Measurements from ENCODE around the gene HSP90AB1.
A peak's percentile ranks its signal among the peaks of the same experiment; 100 is the strongest.

Gene HSP90AB1

GRCh38 chr6:44262467-44263353 is 15.8 kb downstream of the HSP90AB1 start:
- Histone ChIP-seq H3K4me3 (ENCODE audit: low read depth in 1 of 2, low read length in 2 of 2) (peak overlapping the region; percentile 90 to 96), H3K27me3 (ENCODE audit: control insufficient read depth in 1 of 2, insufficient read depth in 2 of 2, low read length in 2 of 2) (no peaks in the 10 kb centered on the region), H3K27ac (ENCODE audit: low read depth, low read length) (peak overlapping the region; percentile 22)

GRCh38 chr6:44263354-44264100 is 16.6 kb downstream of the HSP90AB1 start:
- Histone ChIP-seq H3K4me3 (ENCODE audit: low read depth in 1 of 2, low read length in 2 of 2) (peak overlapping the region; percentile 90 to 96), H3K9me3 (ENCODE audit: control insufficient read depth in 1 of 2, low read length in 2 of 2) (no peaks in the 10 kb centered on the region), H3K9ac (ENCODE audit: low read depth in 1 of 2, low read length in 2 of 2) (peak overlapping the region; percentile 92 to 97), H3K27ac (ENCODE audit: low read depth, low read length) (peak overlapping the region; percentile 33), H3K4me1 (ENCODE audit: control insufficient read depth in 1 of 2, insufficient read depth in 2 of 2, low read length in 2 of 2) (peaks cover 26 to 37% of the 10 kb centered on the region in 2 donors), H3K36me3 (ENCODE audit: control insufficient read depth in 1 of 2, insufficient read depth in 2 of 2, low read length in 2 of 2) (peaks cover 13 to 25% of the 10 kb centered on the region in 2 donors), H3K27me3 (ENCODE audit: control insufficient read depth in 1 of 2, insufficient read depth in 2 of 2, low read length in 2 of 2) (peaks cover 2 to 4% of the 10 kb centered on the region in 2 donors)

More at GRCh38 chr6:44262467-44263353, 15.8 kb downstream of the HSP90AB1 start:
- H3K36me3 ChIP-seq (ENCODE audit: control insufficient read depth in 1 of 2, insufficient read depth in 2 of 2, low read length in 2 of 2) = peaks cover 16 to 25% of the 10 kb centered on the region in 2 donors
- H3K9me3 ChIP-seq (ENCODE audit: control insufficient read depth in 1 of 2, low read length in 2 of 2) = no peaks in the 10 kb centered on the region
- H3K9ac ChIP-seq (ENCODE audit: low read depth in 1 of 2, low read length in 2 of 2) = peak overlapping the region; percentile 92 to 97
- peaks cover 32 to 43% of the 10 kb centered on the region in 2 donors for H3K4me1 ChIP-seq (ENCODE audit: control insufficient read depth in 1 of 2, insufficient read depth in 2 of 2, low read length in 2 of 2)

DNA sequence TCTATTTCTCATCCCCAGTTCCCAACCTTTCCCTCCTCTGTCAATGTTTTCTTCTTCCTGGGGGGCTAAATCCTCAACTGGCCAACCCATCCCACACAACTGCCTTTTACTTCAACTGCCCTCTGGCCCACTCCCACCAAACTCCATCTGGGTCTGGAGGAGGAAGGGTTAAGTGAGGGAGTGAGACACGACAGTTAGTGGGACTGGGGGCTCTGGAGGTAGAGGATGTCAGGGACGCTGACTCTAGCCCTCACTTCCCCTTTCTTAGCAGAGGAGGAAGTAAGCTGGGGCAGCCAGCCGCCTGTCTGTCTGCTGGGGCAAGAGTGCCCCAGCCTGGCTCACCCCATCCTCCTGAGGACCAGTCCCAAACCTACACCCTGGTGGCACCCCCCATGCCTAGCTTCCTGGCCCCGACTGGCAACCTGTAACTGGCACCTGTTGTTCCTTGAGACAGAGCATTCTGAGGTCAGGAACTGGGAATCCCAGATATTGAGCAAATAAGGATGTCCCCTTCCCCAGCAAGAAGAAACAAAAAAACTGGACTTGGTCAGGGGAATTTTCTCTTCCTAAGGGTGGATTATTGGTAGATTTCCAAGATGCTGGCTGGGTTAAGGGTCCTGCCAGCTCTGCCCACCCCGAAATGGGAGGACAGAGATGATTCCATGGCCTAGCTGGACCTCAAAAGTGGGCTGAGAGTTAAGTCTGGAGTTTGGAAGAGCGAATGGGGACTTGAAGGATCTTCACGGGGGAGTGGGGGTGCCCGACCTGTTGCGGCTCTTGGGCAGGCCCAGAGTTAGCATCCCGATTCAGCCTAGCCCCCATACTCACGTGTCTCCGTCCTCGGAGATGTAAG is 17.5 kb downstream of the HSP90AB1 start:
- peaks cover 9 to 25% of the 10 kb centered on the region in 2 donors for H3K36me3 ChIP-seq (ENCODE audit: control insufficient read depth in 1 of 2, insufficient read depth in 2 of 2, low read length in 2 of 2)
- peaks cover 26 to 37% of the 10 kb centered on the region in 2 donors for H3K4me1 ChIP-seq (ENCODE audit: control insufficient read depth in 1 of 2, insufficient read depth in 2 of 2, low read length in 2 of 2)
- H3K27me3 ChIP-seq (ENCODE audit: control insufficient read depth in 1 of 2, insufficient read depth in 2 of 2, low read length in 2 of 2) = peaks cover 7 to 12% of the 10 kb centered on the region in 2 donors
- H3K9me3 ChIP-seq (ENCODE audit: control insufficient read depth in 1 of 2, low read length in 2 of 2) = no peaks in the 10 kb centered on the region
- H3K4me3 ChIP-seq (ENCODE audit: low read depth in 1 of 2, low read length in 2 of 2) = peak overlapping the region; percentile 90 to 96
- peak overlapping the region; percentile 70 for H3K27ac ChIP-seq (ENCODE audit: low read depth, low read length)
- H3K9ac ChIP-seq (ENCODE audit: low read depth in 1 of 2, low read length in 2 of 2) = peak overlapping the region; percentile 92 to 97

- H3K4me1 ChIP-seq (ENCODE audit: control insufficient read depth in 1 of 2, insufficient read depth in 2 of 2, low read length in 2 of 2) = peaks cover 26 to 37% of the 10 kb centered on the region in 2 donors
- H3K36me3 ChIP-seq (ENCODE audit: control insufficient read depth in 1 of 2, insufficient read depth in 2 of 2, low read length in 2 of 2) = peaks cover 5 to 20% of the 10 kb centered on the region in 2 donors
- H3K9ac ChIP-seq (ENCODE audit: low read depth in 1 of 2, low read length in 2 of 2) = peak within 1 kb of the TSS; percentile 92 to 97
- peaks cover 14 to 20% of the 10 kb centered on the region in 2 donors for H3K27me3 ChIP-seq (ENCODE audit: control insufficient read depth in 1 of 2, insufficient read depth in 2 of 2, low read length in 2 of 2)
- H3K4me3 ChIP-seq (ENCODE audit: low read depth in 1 of 2, low read length in 2 of 2) = peak within 1 kb of the TSS; percentile 90 to 96
- H3K27ac ChIP-seq (ENCODE audit: low read depth, low read length) = peak within 1 kb of the TSS; percentile 70
- no peaks in the 10 kb centered on the region for H3K9me3 ChIP-seq (ENCODE audit: control insufficient read depth in 1 of 2, low read length in 2 of 2)
Observed at GRCh38 chr6:44265007-44265721, 18.3 kb downstream of the HSP90AB1 start, which contains the start of gene NFKBIE. TSS of gene NFKBIE (minus strand) at chr6:44265551. CDS start at chr6:44265346, 205 bp downstream.

DNA sequence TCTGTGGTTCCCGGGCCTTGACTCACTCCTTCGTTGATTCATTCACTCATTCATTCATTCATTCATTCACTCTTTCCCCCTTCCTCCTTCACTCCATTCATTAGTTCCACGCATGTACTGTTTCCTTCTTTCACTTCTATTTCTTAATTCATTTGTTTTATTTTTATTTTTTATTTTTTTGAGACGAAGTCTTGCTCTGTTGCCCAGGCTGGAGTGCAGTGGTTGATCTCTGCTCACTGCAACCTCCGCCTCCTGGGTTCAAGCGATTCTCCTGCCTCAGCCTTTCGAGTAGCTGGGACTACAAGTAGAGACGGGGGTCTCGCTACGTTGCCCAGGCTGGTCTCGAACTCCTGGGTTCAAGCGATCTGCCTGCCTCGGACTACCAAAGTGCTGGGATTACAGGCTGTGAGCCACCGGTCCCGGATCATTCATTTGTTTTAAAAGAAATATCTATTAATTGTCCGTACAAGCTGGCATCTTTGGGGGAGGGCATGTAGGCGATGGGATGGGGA is 18.9 kb downstream of the HSP90AB1 start:
- Histone ChIP-seq H3K4me1 (ENCODE audit: control insufficient read depth in 1 of 2, insufficient read depth in 2 of 2, low read length in 2 of 2) (peaks cover 26 to 37% of the 10 kb centered on the region in 2 donors), H3K9me3 (ENCODE audit: control insufficient read depth in 1 of 2, low read length in 2 of 2) (no peaks in the 10 kb centered on the region), H3K9ac (ENCODE audit: low read depth in 1 of 2, low read length in 2 of 2) (no peak overlapping the region), H3K4me3 (ENCODE audit: low read depth in 1 of 2, low read length in 2 of 2) (peak overlapping the region; percentile 90 to 96), H3K27ac (ENCODE audit: low read depth, low read length) (no peak overlapping the region), H3K27me3 (ENCODE audit: control insufficient read depth in 1 of 2, insufficient read depth in 2 of 2, low read length in 2 of 2) (peaks cover 14 to 20% of the 10 kb centered on the region in 2 donors), H3K36me3 (ENCODE audit: control insufficient read depth in 1 of 2, insufficient read depth in 2 of 2, low read length in 2 of 2) (peaks cover 3 to 16% of the 10 kb centered on the region in 2 donors)

- Histone ChIP-seq H3K4me3 (ENCODE audit: low read depth in 1 of 2, low read length in 2 of 2) (no peak overlapping the region), H3K27me3 (ENCODE audit: control insufficient read depth in 1 of 2, insufficient read depth in 2 of 2, low read length in 2 of 2) (peaks cover 17 to 25% of the 10 kb centered on the region in 2 donors), H3K9me3 (ENCODE audit: control insufficient read depth in 1 of 2, low read length in 2 of 2) (no peaks in the 10 kb centered on the region), H3K27ac (ENCODE audit: low read depth, low read length) (no peak overlapping the region), H3K36me3 (ENCODE audit: control insufficient read depth in 1 of 2, insufficient read depth in 2 of 2, low read length in 2 of 2) (peaks cover 3 to 11% of the 10 kb centered on the region in 2 donors), H3K4me1 (ENCODE audit: control insufficient read depth in 1 of 2, insufficient read depth in 2 of 2, low read length in 2 of 2) (peaks cover 29 to 37% of the 10 kb centered on the region in 2 donors), H3K9ac (ENCODE audit: low read depth in 1 of 2, low read length in 2 of 2) (no peak overlapping the region)
Observed at GRCh38 chr6:44266347-44266746, 19.4 kb downstream of the HSP90AB1 start.

DNA sequence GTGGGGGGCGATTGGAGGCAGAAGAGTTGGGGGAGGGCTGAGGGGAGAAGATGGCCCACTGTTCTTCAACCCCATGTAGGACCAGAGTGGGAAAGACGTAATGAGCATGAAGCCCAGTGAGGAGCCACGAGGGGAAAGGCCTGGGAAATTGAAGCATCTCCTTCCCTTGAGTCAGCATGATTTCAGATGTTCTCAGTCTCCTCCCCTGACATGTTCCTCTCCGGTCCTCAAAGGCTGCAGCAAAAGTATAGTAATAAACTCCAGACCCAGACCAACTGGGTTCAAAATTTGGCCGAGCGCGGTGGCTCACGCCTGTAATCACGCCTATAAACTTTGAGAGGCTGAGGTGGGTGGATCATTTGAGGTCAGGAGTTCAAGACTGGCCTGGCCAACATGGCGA is 20.4 kb downstream of the HSP90AB1 start:
- no peak overlapping the region for H3K27ac ChIP-seq (ENCODE audit: low read depth, low read length)
- peaks cover 26 to 34% of the 10 kb centered on the region in 2 donors for H3K27me3 ChIP-seq (ENCODE audit: control insufficient read depth in 1 of 2, insufficient read depth in 2 of 2, low read length in 2 of 2)
- no peaks in the 10 kb centered on the region for H3K9me3 ChIP-seq (ENCODE audit: control insufficient read depth in 1 of 2, low read length in 2 of 2)
- peaks cover 25 to 27% of the 10 kb centered on the region in 2 donors for H3K4me1 ChIP-seq (ENCODE audit: control insufficient read depth in 1 of 2, insufficient read depth in 2 of 2, low read length in 2 of 2)
- peaks cover 0 to 2% of the 10 kb centered on the region in 2 donors for H3K36me3 ChIP-seq (ENCODE audit: control insufficient read depth in 1 of 2, insufficient read depth in 2 of 2, low read length in 2 of 2)
- no peak overlapping the region for H3K4me3 ChIP-seq (ENCODE audit: low read depth in 1 of 2, low read length in 2 of 2)
- H3K9ac ChIP-seq (ENCODE audit: low read depth in 1 of 2, low read length in 2 of 2) = no peak overlapping the region

- Histone ChIP-seq H3K36me3 (ENCODE audit: control insufficient read depth in 1 of 2, insufficient read depth in 2 of 2, low read length in 2 of 2) (no peaks in the 10 kb centered on the region), H3K9ac (ENCODE audit: low read depth in 1 of 2, low read length in 2 of 2) (no peak overlapping the region), H3K4me1 (ENCODE audit: control insufficient read depth in 1 of 2, insufficient read depth in 2 of 2, low read length in 2 of 2) (peaks cover 15 to 18% of the 10 kb centered on the region in 2 donors), H3K9me3 (ENCODE audit: control insufficient read depth in 1 of 2, low read length in 2 of 2) (no peaks in the 10 kb centered on the region), H3K4me3 (ENCODE audit: low read depth in 1 of 2, low read length in 2 of 2) (no peak overlapping the region), H3K27ac (ENCODE audit: low read depth, low read length) (no peak overlapping the region), H3K27me3 (ENCODE audit: control insufficient read depth in 1 of 2, insufficient read depth in 2 of 2, low read length in 2 of 2) (peaks cover 35 to 43% of the 10 kb centered on the region in 2 donors)
Observed at GRCh38 chr6:44268095-44268628, 21.3 kb downstream of the HSP90AB1 start.
